ENCODE results near the gene IPPK. TPM values are rescaled to one million over a fixed set of nuclear protein-coding genes. Genes with fewer than 3 reads are reported as not detected.

The IPPK gene
- total and polyA plus RNA-seq, 2 of the 8 experiments (the other 6 are each of a cell fraction or from before 2014, with no cell fraction given), result 10.5 to 13.6 TPM

- TF ChIP-seq MAX (IDR thresholded peaks at IDR 0.05) (peak; percentile 94), HDAC2 (IDR thresholded peaks at IDR 0.05; ENCODE audit: borderline replicate concordance in 1 of 2, low read depth in 2 of 2, low read length in 2 of 2) (no peak), BCL11A (IDR thresholded peaks at IDR 0.05; ENCODE audit: low read depth in 2 of 2, low read length in 2 of 2) (no peak), CHD1 (IDR thresholded peaks at IDR 0.05; ENCODE audit: low read depth, low read length) (no peak), KDM1A (IDR thresholded peaks at IDR 0.05; ENCODE audit: borderline replicate concordance, low read length) (no peak), CREB1 (IDR thresholded peaks at IDR 0.05) (no peak), GABPA (IDR thresholded peaks at IDR 0.05; ENCODE audit: borderline replicate concordance, insufficient read depth, low read length) (no peak)
- TF ChIP-seq, protein P1, sequence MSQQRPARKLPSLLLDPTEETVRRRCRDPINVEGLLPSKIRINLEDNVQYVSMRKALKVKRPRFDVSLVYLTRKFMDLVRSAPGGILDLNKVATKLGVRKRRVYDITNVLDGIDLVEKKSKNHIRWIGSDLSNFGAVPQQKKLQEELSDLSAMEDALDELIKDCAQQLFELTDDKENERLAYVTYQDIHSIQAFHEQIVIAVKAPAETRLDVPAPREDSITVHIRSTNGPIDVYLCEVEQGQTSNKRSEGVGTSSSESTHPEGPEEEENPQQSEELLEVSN (IDR thresholded peaks at IDR 0.05), result peak; percentile 75
- TF ChIP-seq, protein P2, sequence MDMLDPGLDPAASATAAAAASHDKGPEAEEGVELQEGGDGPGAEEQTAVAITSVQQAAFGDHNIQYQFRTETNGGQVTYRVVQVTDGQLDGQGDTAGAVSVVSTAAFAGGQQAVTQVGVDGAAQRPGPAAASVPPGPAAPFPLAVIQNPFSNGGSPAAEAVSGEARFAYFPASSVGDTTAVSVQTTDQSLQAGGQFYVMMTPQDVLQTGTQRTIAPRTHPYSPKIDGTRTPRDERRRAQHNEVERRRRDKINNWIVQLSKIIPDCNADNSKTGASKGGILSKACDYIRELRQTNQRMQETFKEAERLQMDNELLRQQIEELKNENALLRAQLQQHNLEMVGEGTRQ (IDR thresholded peaks at IDR 0.05; ENCODE audit: low read length), result no peak
These were observed 36.4 kb upstream of the IPPK start (continued) for GRCh38 chr9:92706218-92706940.

Measured in H1 (cell line).